H9 (cell line): ENCODE results near the gene EIF4G2. TPM values are rescaled to one million over a fixed set of nuclear protein-coding genes. Genes with fewer than 3 reads are reported as not detected.

Experiments used
- DNase-seq: peaks from one replicate; pipeline ENCODE4 v3.0.0-alpha.2; 2017
- H2AFZ ChIP-seq: one replicate; pipeline ENCODE4 v1.6.1; 2013; ENCODE audit warnings: mild to moderate bottlenecking, low read length, control low read depth, moderate library complexity
- H2AK5ac ChIP-seq: 2 replicates; pipeline ENCODE4 v1.6.1; 2013; ENCODE audit warnings: low read length, control low read depth, mixed read lengths; ENCODE audit not compliant: insufficient read length
- H2BK120ac ChIP-seq: one replicate; pipeline ENCODE4 v1.6.1; 2013; ENCODE audit warnings: low read depth, mild to moderate bottlenecking, low read length, control low read depth, inconsistent platforms; ENCODE audit not compliant: poor library complexity, severe bottlenecking
- H2BK12ac ChIP-seq: 2 replicates; pipeline ENCODE4 v1.6.1; 2013; ENCODE audit warnings: low read length, control low read depth, mixed read lengths, low read depth; ENCODE audit not compliant: insufficient read length
- H2BK15ac ChIP-seq: 2 replicates; pipeline ENCODE4 v1.6.1; 2013; ENCODE audit warnings: low read depth, low read length, control low read depth
- H2BK20ac ChIP-seq: one replicate; pipeline ENCODE4 v1.6.1; 2013; ENCODE audit warnings: low read depth, mild to moderate bottlenecking, low read length, control low read depth, inconsistent platforms; ENCODE audit not compliant: poor library complexity, severe bottlenecking
- H2BK5ac ChIP-seq: 2 replicates; pipeline ENCODE4 v1.6.1; 2013; ENCODE audit warnings: low read length, control low read depth, mixed read lengths; ENCODE audit not compliant: insufficient read length
- H3K14ac ChIP-seq: 2 replicates; pipeline ENCODE4 v1.6.1; 2013; ENCODE audit warnings: low read length, control low read depth; ENCODE audit not compliant: insufficient read depth
- H3K18ac ChIP-seq: 2 replicates; pipeline ENCODE4 v1.6.1; 2013; ENCODE audit warnings: low read depth, mild to moderate bottlenecking, mixed read lengths, low read length, control low read depth; ENCODE audit not compliant: insufficient read length
- H3K23ac ChIP-seq: 2 replicates; pipeline ENCODE4 v1.6.1; 2013; ENCODE audit warnings: low read length, control low read depth, mixed read lengths, low read depth; ENCODE audit not compliant: insufficient read length
- H3K23me2 ChIP-seq: 2 replicates; pipeline ENCODE4 v1.6.1; 2013; ENCODE audit warnings: low read depth, mild to moderate bottlenecking, mixed read lengths, low read length, control low read depth; ENCODE audit not compliant: insufficient read length, poor library complexity, severe bottlenecking
- H3K27ac ChIP-seq: 2 replicates; pipeline ENCODE4 v1.5.1; 2013; ENCODE audit warnings: low read length, control low read depth, mixed read lengths, low read depth; ENCODE audit not compliant: insufficient read length
- H3K27me3 ChIP-seq: 2 replicates; pipeline ENCODE4 v1.6.1; 2013; ENCODE audit warnings: low read length, control low read depth, inconsistent platforms; ENCODE audit not compliant: insufficient read depth
- H3K4ac ChIP-seq: 2 replicates; pipeline ENCODE4 v1.6.1; 2013; ENCODE audit warnings: low read depth, mild to moderate bottlenecking, control low read depth, inconsistent platforms, low read length, moderate library complexity
- H3K4me1 ChIP-seq: 2 replicates; pipeline ENCODE4 v1.6.1; 2013; ENCODE audit warnings: low read length, control low read depth, inconsistent platforms; ENCODE audit not compliant: insufficient read depth
- H3K4me2 ChIP-seq: 2 replicates; pipeline ENCODE4 v1.6.1; 2013; ENCODE audit warnings: low read length, control low read depth, mixed read lengths; ENCODE audit not compliant: insufficient read length, insufficient read depth
- H3K56ac ChIP-seq: 2 replicates; pipeline ENCODE4 v1.6.1; 2013; ENCODE audit warnings: low read depth, mild to moderate bottlenecking, mixed read lengths, low read length, control low read depth; ENCODE audit not compliant: insufficient read length
- H3K79me1 ChIP-seq: 2 replicates; pipeline ENCODE4 v1.6.1; 2013; ENCODE audit warnings: low read depth, mild to moderate bottlenecking, moderate library complexity, low read length, control low read depth, inconsistent platforms; ENCODE audit not compliant: insufficient read depth, poor library complexity, severe bottlenecking
- H3K79me2 ChIP-seq: 2 replicates; pipeline ENCODE4 v1.6.1; 2013; ENCODE audit warnings: low read length, control low read depth, inconsistent platforms; ENCODE audit not compliant: insufficient read depth
- H3K9ac ChIP-seq: 2 replicates; pipeline ENCODE4 v1.6.1; 2013; ENCODE audit warnings: low read length, control low read depth, mixed read lengths; ENCODE audit not compliant: insufficient read length; ENCODE audit errors: extremely low read depth
- H3K9me3 ChIP-seq: one replicate; pipeline ENCODE4 v1.6.1; 2013; ENCODE audit warnings: low read depth, low read length, inconsistent platforms; ENCODE audit not compliant: control insufficient read depth
- H3T11ph ChIP-seq: one replicate; pipeline ENCODE4 v1.6.1; 2013; ENCODE audit warnings: mild to moderate bottlenecking, low read length, control low read depth, inconsistent platforms
- H4K20me1 ChIP-seq: one replicate; pipeline ENCODE4 v1.6.1; 2013; ENCODE audit not compliant: control insufficient read depth, insufficient read length, insufficient read depth
- H4K5ac ChIP-seq: 2 replicates; pipeline ENCODE4 v1.6.1; 2013; ENCODE audit warnings: low read depth, mild to moderate bottlenecking, mixed read lengths, low read length, control low read depth; ENCODE audit not compliant: insufficient read length
- H4K8ac ChIP-seq: replicated peaks from 2 replicates; pipeline ENCODE4 v1.6.1; 2013; ENCODE audit warnings: low read length, control low read depth, mixed read lengths, low read depth; ENCODE audit not compliant: insufficient read length
- H4K91ac ChIP-seq: 2 replicates; pipeline ENCODE4 v1.6.1; 2013; ENCODE audit warnings: low read depth, mild to moderate bottlenecking, moderate library complexity, mixed read lengths, low read length, control low read depth; ENCODE audit not compliant: insufficient read length
- H3K27ac Mint-ChIP-seq, 3 experiments: 2 replicates in 2 of 3; 3 replicates in 1 of 3; pipeline ENCODE4 v1.8.0; 2020 to 2021; ENCODE audit warnings: mixed read lengths in 3 of 3, mild to moderate bottlenecking in 1 of 3, moderate library complexity in 1 of 3
- H3K27me3 Mint-ChIP-seq: 2 replicates; pipeline ENCODE4 v1.8.0; 2021; ENCODE audit warnings: low read depth, mild to moderate bottlenecking, moderate library complexity, mixed read lengths
- H3K36me3 Mint-ChIP-seq, 3 experiments: 2 replicates in 2 of 3; 3 replicates in 1 of 3; pipeline ENCODE4 v1.8.0; 2020 to 2021; ENCODE audit warnings: low read depth in 3 of 3, mixed read lengths in 3 of 3; ENCODE audit not compliant: insufficient read depth in 1 of 3
- H3K4me1 Mint-ChIP-seq, 2 experiments: 2 replicates each; pipeline ENCODE4 v1.8.0; 2020; ENCODE audit warnings: mixed read lengths in 2 of 2
- H3K4me3 Mint-ChIP-seq, 2 experiments: 2 replicates in 1 of 2; 3 replicates in 1 of 2; pipeline ENCODE4 v1.8.0; 2020 to 2021; ENCODE audit warnings: mild to moderate bottlenecking in 2 of 2, mixed read lengths in 2 of 2, moderate library complexity in 1 of 2
- H3K9me3 Mint-ChIP-seq, 2 experiments: 2 replicates in 1 of 2; 3 replicates in 1 of 2; pipeline ENCODE4 v1.8.0; 2020; ENCODE audit warnings: mild to moderate bottlenecking in 2 of 2, mixed read lengths in 2 of 2, moderate library complexity in 1 of 2
- WGBS: extraction: QIAGEN DNeasy Blood & Tissue Kit; methylation state at CpG from one replicate; pipeline ENCODE4 v1.1.7; 2013; ENCODE audit warnings: missing lambda C conversion rate, low lambda C conversion rate, mixed read lengths; ENCODE audit not compliant: insufficient read length; ENCODE audit errors: extremely low coverage; 5-methylcytosine and 5-hydroxymethylcytosine counted together
- total RNA-seq: library from RNA; stranded (reverse); gene quantifications from 2 replicates; pipeline ENCODE4 v1.2.1, GENCODE V29; 2021
- TF ChIP-seq, protein P1 (sequence below): fragments of 200-600 bp; sonication (generic); conservative IDR thresholded peaks from 3 replicates; pipeline ENCODE4 v1.8.0; 2021; ENCODE audit warnings: antibody characterized with exemption, mild to moderate bottlenecking

Gene EIF4G2
- total RNA-seq, 1 experiment from 2014 or later: 1,013 TPM

DNA sequence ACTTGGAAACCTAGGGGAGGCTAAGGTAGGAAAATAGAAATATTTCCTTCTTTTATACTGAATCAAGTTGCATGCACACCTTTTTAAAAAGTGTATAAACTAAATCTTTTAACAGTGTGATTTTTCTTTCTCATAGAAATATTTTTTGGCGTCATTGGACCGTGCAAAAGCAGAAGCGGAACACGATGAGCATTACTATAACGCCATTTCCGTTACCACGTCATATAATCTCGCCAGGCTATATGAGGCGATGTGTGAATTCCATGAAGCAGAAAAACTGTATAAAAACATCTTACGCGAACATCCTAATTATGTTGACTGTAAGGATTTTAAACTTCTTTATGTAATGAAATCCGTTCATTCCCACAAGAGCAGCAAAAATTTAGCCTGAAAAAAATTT, 44.3 kb downstream of the EIF4G2 start:
- Histone ChIP-seq H2BK12ac (no peak overlapping the region), H3K79me1 (no peaks in the 10 kb centered on the region), H3K4me2 (no peak overlapping the region), H4K5ac (no peak overlapping the region), H3T11ph (no peak overlapping the region), H3K27me3 (no peaks in the 10 kb centered on the region), H4K91ac (no peak overlapping the region), H3K56ac (no peak overlapping the region), H2AFZ (no peak overlapping the region), H3K27ac (no peak overlapping the region), H2BK5ac (no peak overlapping the region), H3K79me2 (no peaks in the 10 kb centered on the region), H3K9me3 (no peaks in the 10 kb centered on the region), H3K4me1 (no peaks in the 10 kb centered on the region), H3K14ac (no peak overlapping the region), H3K4ac (no peak overlapping the region), H4K8ac (no peak overlapping the region), H3K23ac (no peak overlapping the region), H3K18ac (no peak overlapping the region), H2BK15ac (no peak overlapping the region), H2AK5ac (no peak overlapping the region), H3K9ac (no peak overlapping the region), H4K20me1 (no peaks in the 10 kb centered on the region), H3K23me2 (no peaks in the 10 kb centered on the region), H2BK120ac (no peak overlapping the region), H2BK20ac (no peak overlapping the region)
- TF ChIP-seq, protein P1, sequence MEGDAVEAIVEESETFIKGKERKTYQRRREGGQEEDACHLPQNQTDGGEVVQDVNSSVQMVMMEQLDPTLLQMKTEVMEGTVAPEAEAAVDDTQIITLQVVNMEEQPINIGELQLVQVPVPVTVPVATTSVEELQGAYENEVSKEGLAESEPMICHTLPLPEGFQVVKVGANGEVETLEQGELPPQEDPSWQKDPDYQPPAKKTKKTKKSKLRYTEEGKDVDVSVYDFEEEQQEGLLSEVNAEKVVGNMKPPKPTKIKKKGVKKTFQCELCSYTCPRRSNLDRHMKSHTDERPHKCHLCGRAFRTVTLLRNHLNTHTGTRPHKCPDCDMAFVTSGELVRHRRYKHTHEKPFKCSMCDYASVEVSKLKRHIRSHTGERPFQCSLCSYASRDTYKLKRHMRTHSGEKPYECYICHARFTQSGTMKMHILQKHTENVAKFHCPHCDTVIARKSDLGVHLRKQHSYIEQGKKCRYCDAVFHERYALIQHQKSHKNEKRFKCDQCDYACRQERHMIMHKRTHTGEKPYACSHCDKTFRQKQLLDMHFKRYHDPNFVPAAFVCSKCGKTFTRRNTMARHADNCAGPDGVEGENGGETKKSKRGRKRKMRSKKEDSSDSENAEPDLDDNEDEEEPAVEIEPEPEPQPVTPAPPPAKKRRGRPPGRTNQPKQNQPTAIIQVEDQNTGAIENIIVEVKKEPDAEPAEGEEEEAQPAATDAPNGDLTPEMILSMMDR: no peak
- Mint-ChIP-seq H3K4me3 (no peak overlapping the region), H3K27ac (no peak overlapping the region), H3K4me1 (peaks cover 6 to 17% of the 10 kb centered on the region in 2 experiments), H3K36me3 (peaks cover 7 to 39% (median 25%) of the 10 kb centered on the region in 3 experiments; a peak in 6 of 7 replicates), H3K27me3 (no peaks in the 10 kb centered on the region), H3K9me3 (no peaks in the 10 kb centered on the region)
- DNase-seq: no peak
- WGBS: no CpG with 5 or more reads among the region's 12 CpGs
